DND-41 (cell line): ENCODE measurements around the gene ANKRD11.

Experiments used
- CTCF ChIP-seq: IDR thresholded peaks from 2 replicates; pipeline ENCODE4 v1.5.1; 2012; ENCODE audit warnings: borderline replicate concordance, low read length, moderate library complexity, mild to moderate bottlenecking; ENCODE audit not compliant: poor library complexity, severe bottlenecking; ENCODE audit errors: extremely low read depth
- EZH2 ChIP-seq: IDR thresholded peaks from 3 replicates; pipeline ENCODE4 v1.6.1; 2012; ENCODE audit warnings: borderline replicate concordance, low read depth, mild to moderate bottlenecking, moderate library complexity, low read length, inconsistent platforms; ENCODE audit not compliant: severe bottlenecking

GRCh38 chr16:89423681-89424260 is 66.6 kb downstream of the ANKRD11 start:
- TF ChIP-seq CTCF = no peak
- no peak for TF ChIP-seq EZH2
